Transverse colon (tissue), 4 donors: ENCODE data around the gene PARP12.

Experiments
- CTCF ChIP-seq, 5 experiments: fragments of 200-600 bp in 3 of 5; fragments of 450-650 bp in 2 of 5; sonication (generic) in 3 of 5; IDR thresholded peaks; 1 replicate in 2 of 5; 2 replicates in 3 of 5; pipeline ENCODE4 v1.5.1; 2016 to 2017; ENCODE audit warnings: antibody characterized with exemption in 5 of 5, inconsistent platforms in 3 of 5, mild to moderate bottlenecking in 2 of 5, moderate library complexity in 1 of 5
- EP300 ChIP-seq: sonication (generic); formaldehyde crosslinking; IDR thresholded peaks from one replicate; pipeline ENCODE4 v1.6.1; 2017; ENCODE audit warnings: antibody characterized with exemption, low read depth
- POLR2AphosphoS5 ChIP-seq, 3 donors: sonication (generic); formaldehyde crosslinking; IDR thresholded peaks; one replicate each; pipeline ENCODE4 v1.6.1; 2016; ENCODE audit warnings: antibody characterized with exemption in 3 of 3

GRCh38 chr7:140057143-140057535, 5.6 kb downstream of the PARP12 start:
- TF ChIP-seq EP300 = no peak
- no peak for TF ChIP-seq POLR2AphosphoS5 (IDR thresholded peaks at IDR 0.05)
- no peak for TF ChIP-seq CTCF (IDR thresholded peaks at IDR 0.05)
